ENCODE measurements around the gene GPHA2. TPM values are rescaled to one million over a fixed set of nuclear protein-coding genes. Genes with fewer than 3 reads are reported as not detected.

The GPHA2 gene
- total and polyA plus RNA-seq, 2 of the 13 experiments (the other 11 are each of a cell fraction or from before 2014, with no cell fraction given), result 13.0 to 19.1 TPM

- no peak for TF ChIP-seq ZXDC (CRISPR knock-in tag; IDR thresholded peaks at IDR 0.05)
- TF ChIP-seq KDM3A (CRISPR knock-in tag; IDR thresholded peaks at IDR 0.05; ENCODE audit: low read depth), result peak; percentile 27; the same call in 1 of the 2 replicates
- no peak for TF ChIP-seq ZNF383 (CRISPR knock-in tag; IDR thresholded peaks at IDR 0.05; ENCODE audit: borderline replicate concordance)
- peak; percentile 74 for TF ChIP-seq MED13 (CRISPR knock-in tag; IDR thresholded peaks at IDR 0.05)
- TF ChIP-seq NR2F2 (IDR thresholded peaks at IDR 0.05; ENCODE audit: borderline replicate concordance, low read depth), result peak; percentile 7; the same call in 1 of the 2 replicates
- peak; percentile 27; the same call in 1 of the 2 replicates for TF ChIP-seq ZNF256 (CRISPR knock-in tag; conservative IDR thresholded peaks at IDR 0.05)
- peak; percentile 70; the same call in 1 of the 2 replicates for TF ChIP-seq YEATS4 (CRISPR knock-in tag; IDR thresholded peaks at IDR 0.05; ENCODE audit: borderline replicate concordance)
- TF ChIP-seq ZNF264 (CRISPR knock-in tag; IDR thresholded peaks at IDR 0.05), result peak; percentile 59; the same call in 1 of the 2 replicates
- TF ChIP-seq HOXA3 (CRISPR knock-in tag; IDR thresholded peaks at IDR 0.05), result peak; percentile 85
- TF ChIP-seq SRSF1 (optimal IDR thresholded peaks at IDR 0.05; ENCODE audit: low read depth, low read length), result peak; percentile 94
- TF ChIP-seq HNF1A (IDR thresholded peaks at IDR 0.05; ENCODE audit: low read depth), result no peak
- TF ChIP-seq HNF1A (CRISPR knock-in tag; IDR thresholded peaks at IDR 0.05; ENCODE audit: borderline replicate concordance), result peak; percentile 64; the same call in 1 of the 2 replicates
- no peak for TF ChIP-seq PCBP2 (optimal IDR thresholded peaks at IDR 0.05; ENCODE audit: low read depth, low read length, poor library complexity, severe bottlenecking)
- TF ChIP-seq NKX3-1 (CRISPR knock-in tag; IDR thresholded peaks at IDR 0.05), result no peak
- no peak for TF ChIP-seq PHF5A (CRISPR knock-in tag; IDR thresholded peaks at IDR 0.05; ENCODE audit: low read depth, unreplicated experiment)
- no peak for TF ChIP-seq RFX3 (CRISPR knock-in tag; IDR thresholded peaks at IDR 0.05)
- TF ChIP-seq POGZ (CRISPR knock-in tag; IDR thresholded peaks at IDR 0.05), result peak; percentile 48; the same call in 1 of the 2 replicates
- no peak for TF ChIP-seq ZNF597 (CRISPR knock-in tag; IDR thresholded peaks at IDR 0.05)
- TF ChIP-seq ZNF331 (CRISPR knock-in tag; IDR thresholded peaks at IDR 0.05), result peak; percentile 56; the same call in 1 of the 2 replicates
- 0 out of 2 replicates have a peak, but pooled peaks have one; percentile 27 for TF ChIP-seq ZNF513 (CRISPR knock-in tag; conservative IDR thresholded peaks at IDR 0.05)
- no peak for TF ChIP-seq ZNF101 (CRISPR knock-in tag; IDR thresholded peaks at IDR 0.05; ENCODE audit: borderline replicate concordance, low read depth)
Measured at GRCh38 chr11:64887757-64888405, 47.8 kb downstream of the GPHA2 start (continued).

Measured in HepG2 (cell line).